ENCODE data around the gene COLGALT1.
A peak's percentile ranks its signal among the peaks of the same experiment; 100 is the strongest.
"Not testable (repeated sequence)": the region's sequence is repeated elsewhere in the genome, so short reads cannot be mapped to it uniquely, and the experiment has no call there.

The COLGALT1 gene

DNA sequence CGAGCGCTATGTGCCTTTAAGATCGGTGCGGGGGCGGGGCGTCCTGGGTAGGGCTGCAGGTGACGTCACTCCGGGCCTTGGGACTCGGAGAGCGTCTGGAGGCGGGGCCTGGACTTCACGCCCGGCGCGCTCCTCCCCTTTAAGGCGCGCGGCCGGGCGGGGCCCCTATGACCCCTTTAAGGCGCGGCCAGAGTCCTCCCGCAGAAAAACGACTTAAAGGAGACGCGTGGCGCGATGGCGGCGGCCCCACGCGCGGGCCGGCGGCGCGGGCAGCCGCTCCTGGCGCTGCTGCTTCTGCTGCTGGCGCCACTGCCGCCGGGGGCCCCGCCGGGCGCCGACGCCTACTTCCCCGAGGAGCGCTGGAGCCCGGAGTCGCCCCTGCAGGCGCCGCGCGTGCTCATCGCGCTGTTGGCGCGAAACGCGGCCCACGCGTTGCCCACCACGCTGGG is at the start of gene COLGALT1:
Gene COLGALT1 (plus strand): TSS at position 170 of the 449 bp plus-strand sequence. CDS start 65 bp downstream, at position 235.
- Histone ChIP-seq H3K4me1 (ENCODE audit: control insufficient read depth in 5 of 5, insufficient read depth in 5 of 5, low read length in 5 of 5) (peaks cover 10 to 66% (median 50%) of the 10 kb centered on the region in 5 donors), H3K27me3 (ENCODE audit: control insufficient read depth in 5 of 5, insufficient read depth in 4 of 5, low read length in 5 of 5) (no peaks in the 10 kb centered on the region), H3K4me3 (ENCODE audit: low read depth in 1 of 5, low read length in 5 of 5) (peak within 1 kb of the TSS; percentile 79 to 96 (median 92)), H3K36me3 (ENCODE audit: control insufficient read depth in 5 of 5, insufficient read depth in 5 of 5, low read length in 5 of 5) (peaks cover 0 to 18% (median 16%) of the 10 kb centered on the region in 5 donors), H3K27ac (ENCODE audit: low read depth, low read length) (peak within 1 kb of the TSS; percentile 84), H3K9me3 (ENCODE audit: control insufficient read depth in 5 of 5, low read length in 5 of 5) (no peaks in the 10 kb centered on the region), H3K9ac (ENCODE audit: low read length in 5 of 5) (peak within 1 kb of the TSS; percentile 66 to 93 (median 88))

DNA sequence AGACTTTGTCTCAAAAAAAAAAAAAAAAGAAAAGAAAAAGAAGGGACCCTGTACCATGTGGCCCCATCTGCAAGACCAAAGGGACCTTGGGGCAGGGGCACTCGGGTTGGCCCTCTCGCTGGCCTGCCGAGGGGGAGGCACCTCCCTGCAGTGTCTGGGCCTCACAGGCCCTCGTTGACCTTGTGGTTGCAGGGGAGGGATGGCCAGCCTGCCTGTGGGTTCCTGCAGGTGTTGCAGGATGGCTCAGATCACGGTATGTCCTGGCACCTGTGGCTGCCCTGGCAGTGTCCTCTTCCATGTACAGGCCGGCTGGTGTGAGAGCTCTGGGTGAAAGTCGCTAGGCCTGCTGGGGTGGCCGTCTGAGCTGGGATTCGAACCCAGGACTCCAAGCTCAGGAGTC is 48.7 kb upstream of the COLGALT1 start:
- Histone ChIP-seq H3K36me3 (ENCODE audit: control insufficient read depth in 5 of 5, insufficient read depth in 5 of 5, low read length in 5 of 5) (peaks cover 0 to 23% (median 17%) of the 10 kb centered on the region in 5 donors), H3K4me1 (ENCODE audit: control insufficient read depth in 5 of 5, insufficient read depth in 5 of 5, low read length in 5 of 5) (peaks cover 0 to 51% (median 32%) of the 10 kb centered on the region in 5 donors), H3K27me3 (ENCODE audit: control insufficient read depth in 5 of 5, insufficient read depth in 4 of 5, low read length in 5 of 5) (no peaks in the 10 kb centered on the region), H3K27ac (ENCODE audit: low read depth, low read length) (no peak overlapping the region), H3K9ac (ENCODE audit: low read length in 5 of 5) (no peak overlapping the region), H3K9me3 (ENCODE audit: control insufficient read depth in 5 of 5, low read length in 5 of 5) (no peaks in the 10 kb centered on the region), H3K4me3 (ENCODE audit: low read depth in 1 of 5, low read length in 5 of 5) (no peak overlapping the region)

DNA sequence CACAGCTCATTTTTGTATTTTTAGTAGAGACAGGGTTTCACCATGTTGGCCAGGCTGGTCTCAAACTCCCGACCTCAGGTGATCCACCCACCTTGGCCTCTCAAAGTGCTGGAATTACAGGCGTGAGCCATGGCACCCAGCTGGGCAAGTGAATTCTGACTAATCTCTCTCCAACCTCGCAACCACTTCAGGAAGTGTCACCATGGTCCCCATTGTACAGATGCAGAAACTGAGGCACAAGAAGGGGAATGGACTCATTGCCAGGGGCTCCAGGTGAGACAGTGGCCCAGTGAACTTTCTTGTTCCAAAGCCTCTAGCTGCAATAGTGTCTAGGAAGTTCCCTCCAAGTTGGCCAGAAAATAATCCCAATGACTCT is 46.9 kb upstream of the COLGALT1 start:
- Histone ChIP-seq H3K27ac (ENCODE audit: low read depth, low read length) (peak overlapping the region; percentile 84), H3K4me1 (ENCODE audit: control insufficient read depth in 5 of 5, insufficient read depth in 5 of 5, low read length in 5 of 5) (peaks cover 0 to 64% (median 38%) of the 10 kb centered on the region in 5 donors), H3K36me3 (ENCODE audit: control insufficient read depth in 5 of 5, insufficient read depth in 5 of 5, low read length in 5 of 5) (peaks cover 0 to 19% (median 17%) of the 10 kb centered on the region in 5 donors)
- not testable (repeated sequence) for H3K27me3 ChIP-seq (ENCODE audit: control insufficient read depth in 5 of 5, insufficient read depth in 4 of 5, low read length in 5 of 5); H3K9me3 ChIP-seq (ENCODE audit: control insufficient read depth in 5 of 5, low read length in 5 of 5); H3K4me3 ChIP-seq (ENCODE audit: low read depth in 1 of 5, low read length in 5 of 5); H3K9ac ChIP-seq (ENCODE audit: low read length in 5 of 5)

DNA sequence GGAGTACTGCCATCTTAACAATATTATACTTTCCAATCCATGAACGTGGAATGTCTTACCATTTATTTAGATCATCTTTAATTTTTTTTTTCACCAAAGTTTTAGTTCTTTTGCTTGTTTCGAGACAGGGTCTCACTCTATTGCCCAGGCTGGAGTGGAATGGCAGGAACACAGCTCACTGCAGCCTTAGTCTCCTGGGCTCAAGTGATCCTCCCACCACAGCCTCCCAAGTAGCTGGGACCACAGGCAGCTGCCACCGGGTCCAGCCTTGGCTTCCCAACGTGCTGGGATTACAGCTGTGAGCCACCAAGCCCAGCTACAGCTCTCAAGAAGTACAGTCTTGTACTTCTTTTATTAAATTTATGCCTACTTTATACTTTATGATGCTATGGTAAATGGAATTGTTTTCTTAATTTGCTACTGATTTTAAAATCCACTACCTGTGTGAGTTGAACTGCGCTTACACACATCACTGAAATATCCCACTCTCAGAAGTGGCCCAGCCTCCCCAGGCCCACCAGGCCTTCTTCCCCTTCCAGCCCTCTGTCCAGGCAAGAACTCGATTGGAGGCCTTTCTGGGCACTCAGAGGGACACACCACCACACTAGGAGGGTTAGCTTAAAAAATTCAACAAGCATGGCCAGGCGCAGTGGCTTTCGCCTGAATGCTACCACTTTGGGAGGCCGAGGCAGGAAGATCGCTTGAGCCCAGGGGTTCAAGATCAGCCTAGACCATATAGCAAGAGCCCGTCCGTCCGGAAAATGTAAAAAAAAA is 45.0 kb upstream of the COLGALT1 start:
- H3K4me1 ChIP-seq (ENCODE audit: control insufficient read depth in 5 of 5, insufficient read depth in 5 of 5, low read length in 5 of 5), result peaks cover 0 to 57% (median 39%) of the 10 kb centered on the region in 5 donors
- no peaks in the 10 kb centered on the region for H3K27me3 ChIP-seq (ENCODE audit: control insufficient read depth in 5 of 5, insufficient read depth in 4 of 5, low read length in 5 of 5)
- H3K9ac ChIP-seq (ENCODE audit: low read length in 5 of 5), result peak overlapping the region; percentile 56 to 99 (median 87)
- H3K4me3 ChIP-seq (ENCODE audit: low read depth in 1 of 5, low read length in 5 of 5), result peak overlapping the region; percentile 69 to 92 (median 82)
- no peaks in the 10 kb centered on the region for H3K9me3 ChIP-seq (ENCODE audit: control insufficient read depth in 5 of 5, low read length in 5 of 5)
- peak overlapping the region; percentile 92 for H3K27ac ChIP-seq (ENCODE audit: low read depth, low read length)
- peaks cover 0 to 12% (median 6%) of the 10 kb centered on the region in 5 donors for H3K36me3 ChIP-seq (ENCODE audit: control insufficient read depth in 5 of 5, insufficient read depth in 5 of 5, low read length in 5 of 5)

DNA sequence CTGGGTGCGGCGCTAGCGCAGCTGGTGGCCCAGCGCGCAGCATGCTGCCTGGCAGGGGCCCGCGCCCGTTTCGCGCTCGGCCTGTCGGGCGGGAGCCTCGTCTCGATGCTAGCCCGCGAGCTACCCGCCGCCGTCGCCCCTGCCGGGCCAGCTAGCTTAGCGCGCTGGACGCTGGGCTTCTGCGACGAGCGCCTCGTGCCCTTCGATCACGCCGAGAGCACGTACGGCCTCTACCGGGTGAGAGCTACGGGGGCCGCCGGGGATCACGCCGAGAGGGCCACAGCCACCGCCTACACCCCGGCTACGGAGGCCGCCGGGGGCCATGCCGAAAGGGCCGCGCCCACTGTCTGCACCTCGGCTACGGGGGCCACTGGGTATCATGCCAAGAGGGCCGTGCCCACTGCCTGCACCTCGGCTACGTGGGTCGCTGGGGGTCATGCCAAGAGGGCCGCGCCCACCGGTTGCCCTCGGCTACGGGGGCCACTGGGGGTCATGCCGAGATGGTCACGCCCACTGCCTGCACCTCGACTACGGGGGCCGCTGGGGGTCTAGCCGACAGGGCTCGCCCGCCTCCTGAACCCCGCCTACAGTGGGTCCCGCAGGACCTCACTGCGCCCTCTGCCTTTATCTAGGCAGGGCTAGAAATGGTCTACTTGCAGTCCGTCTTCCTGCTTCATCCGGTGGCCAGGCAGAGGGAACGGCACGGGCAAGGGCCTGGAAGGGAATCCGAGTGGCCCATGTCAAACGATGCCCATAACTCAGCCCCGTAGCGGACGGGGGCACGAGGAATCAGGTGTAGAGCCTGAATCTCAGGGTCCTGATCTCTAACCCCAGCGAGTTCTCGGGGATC is 43.5 kb upstream of the COLGALT1 start:
- H3K27me3 ChIP-seq (ENCODE audit: control insufficient read depth in 5 of 5, insufficient read depth in 4 of 5, low read length in 5 of 5), result no peaks in the 10 kb centered on the region
- H3K9me3 ChIP-seq (ENCODE audit: control insufficient read depth in 5 of 5, low read length in 5 of 5), result no peaks in the 10 kb centered on the region
- peak overlapping the region; percentile 92 for H3K27ac ChIP-seq (ENCODE audit: low read depth, low read length)
- H3K9ac ChIP-seq (ENCODE audit: low read length in 5 of 5), result peak overlapping the region in 4 of 5 donors; percentile 87 to 99 (median 90)
- H3K4me3 ChIP-seq (ENCODE audit: low read depth in 1 of 5, low read length in 5 of 5), result peak overlapping the region; percentile 69 to 92 (median 78)
- peaks cover 0 to 55% (median 36%) of the 10 kb centered on the region in 5 donors for H3K4me1 ChIP-seq (ENCODE audit: control insufficient read depth in 5 of 5, insufficient read depth in 5 of 5, low read length in 5 of 5)
- peaks cover 0 to 14% (median 7%) of the 10 kb centered on the region in 5 donors for H3K36me3 ChIP-seq (ENCODE audit: control insufficient read depth in 5 of 5, insufficient read depth in 5 of 5, low read length in 5 of 5)

DNA sequence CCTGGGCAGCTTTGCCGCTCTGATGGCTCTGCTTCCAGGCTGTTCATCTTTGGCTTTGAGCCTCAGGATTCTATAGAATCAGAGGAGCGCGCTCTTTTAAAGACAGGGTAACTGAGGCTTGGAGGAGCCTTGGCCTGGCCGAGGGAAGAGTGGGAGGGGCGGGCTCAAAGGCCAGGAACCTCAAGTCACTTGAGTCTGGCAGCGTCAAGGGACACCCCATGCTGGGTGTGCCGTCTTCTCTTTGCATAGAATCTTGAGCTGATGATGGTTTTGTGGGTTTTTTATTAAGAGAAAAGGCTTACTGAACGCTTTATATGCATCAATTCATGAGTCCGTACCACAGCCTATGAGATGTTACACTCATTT is 42.9 kb upstream of the COLGALT1 start:
- Histone ChIP-seq H3K27me3 (ENCODE audit: control insufficient read depth in 5 of 5, insufficient read depth in 4 of 5, low read length in 5 of 5) (no peaks in the 10 kb centered on the region), H3K9me3 (ENCODE audit: control insufficient read depth in 5 of 5, low read length in 5 of 5) (peaks cover 1 to 5% (median 4%) of the 10 kb centered on the region in 5 donors), H3K36me3 (ENCODE audit: control insufficient read depth in 5 of 5, insufficient read depth in 5 of 5, low read length in 5 of 5) (peaks cover 0 to 20% (median 13%) of the 10 kb centered on the region in 5 donors), H3K4me1 (ENCODE audit: control insufficient read depth in 5 of 5, insufficient read depth in 5 of 5, low read length in 5 of 5) (peaks cover 0 to 53% (median 36%) of the 10 kb centered on the region in 5 donors), H3K27ac (ENCODE audit: low read depth, low read length) (peak overlapping the region; percentile 92), H3K4me3 (ENCODE audit: low read depth in 1 of 5, low read length in 5 of 5) (peak overlapping the region; percentile 69 to 92 (median 78)), H3K9ac (ENCODE audit: low read length in 5 of 5) (peak overlapping the region in 4 of 5 donors; percentile 87 to 99 (median 90))

DNA sequence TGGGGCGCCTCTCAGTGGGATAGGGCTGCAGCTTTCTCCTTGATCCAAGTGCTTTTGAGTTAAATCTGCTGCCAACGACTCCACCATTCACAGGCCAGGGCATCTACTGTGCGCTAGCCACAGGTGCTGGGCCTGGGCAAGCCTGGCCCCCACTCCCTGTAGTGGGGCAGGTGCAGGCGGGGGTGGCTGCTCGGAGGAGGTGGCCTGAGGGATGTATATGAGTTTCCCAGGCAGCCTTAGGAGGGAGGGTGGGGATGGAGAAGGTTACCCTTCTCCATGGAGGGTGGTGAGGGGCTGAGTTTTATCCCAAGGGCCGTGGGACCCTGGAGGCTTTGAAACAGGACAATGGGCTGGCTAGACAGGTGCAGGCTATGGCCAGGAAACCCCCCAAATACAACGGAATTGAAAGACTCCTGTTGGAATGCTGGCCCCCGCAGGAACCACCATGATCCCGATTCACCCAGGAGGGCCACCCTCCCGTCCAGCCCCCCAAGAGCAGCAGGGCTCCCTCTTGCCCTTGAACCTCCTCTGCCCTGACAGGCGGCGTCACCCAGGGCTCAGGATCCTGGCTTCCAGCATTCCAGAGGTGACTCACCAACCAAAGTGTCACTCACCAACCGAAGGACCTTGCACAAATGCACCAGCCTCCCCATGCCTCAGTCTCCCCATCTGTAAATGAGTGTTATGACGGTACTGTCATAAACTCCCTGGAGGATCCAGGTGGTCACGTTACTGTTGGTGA is 39.9 kb upstream of the COLGALT1 start:
- Histone ChIP-seq H3K27me3 (ENCODE audit: control insufficient read depth in 5 of 5, insufficient read depth in 4 of 5, low read length in 5 of 5) (no peaks in the 10 kb centered on the region), H3K27ac (ENCODE audit: low read depth, low read length) (no peak overlapping the region), H3K4me1 (ENCODE audit: control insufficient read depth in 5 of 5, insufficient read depth in 5 of 5, low read length in 5 of 5) (peaks cover 0 to 31% (median 20%) of the 10 kb centered on the region in 5 donors), H3K9ac (ENCODE audit: low read length in 5 of 5) (peak overlapping the region in 1 of 5 donors; percentile 13), H3K9me3 (ENCODE audit: control insufficient read depth in 5 of 5, low read length in 5 of 5) (peaks cover 5 to 15% (median 6%) of the 10 kb centered on the region in 5 donors), H3K4me3 (ENCODE audit: low read depth in 1 of 5, low read length in 5 of 5) (no peak overlapping the region), H3K36me3 (ENCODE audit: control insufficient read depth in 5 of 5, insufficient read depth in 5 of 5, low read length in 5 of 5) (peaks cover 0 to 27% (median 18%) of the 10 kb centered on the region in 5 donors)

DNA sequence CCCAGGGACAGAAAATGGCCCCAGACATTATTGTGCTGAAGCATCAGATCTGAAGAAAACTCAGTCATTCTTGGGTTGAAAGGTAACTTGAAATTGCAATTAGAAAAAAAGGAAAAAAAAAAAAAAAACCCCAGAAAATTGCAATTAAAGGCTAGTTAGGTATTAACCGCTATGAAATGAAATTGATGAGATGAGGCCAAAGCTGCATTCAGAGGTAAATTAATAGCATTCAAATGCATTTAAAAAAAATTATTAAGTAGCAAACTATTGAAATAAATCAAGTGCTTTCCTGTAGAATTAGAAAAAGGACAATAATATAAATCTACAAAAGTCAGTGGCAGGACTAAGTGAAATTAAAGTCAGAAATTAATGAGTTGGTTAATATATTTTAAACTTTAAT is 37.6 kb upstream of the COLGALT1 start:
- peaks cover 0 to 35% (median 24%) of the 10 kb centered on the region in 5 donors for H3K36me3 ChIP-seq (ENCODE audit: control insufficient read depth in 5 of 5, insufficient read depth in 5 of 5, low read length in 5 of 5)
- H3K27ac ChIP-seq (ENCODE audit: low read depth, low read length), result no peak overlapping the region

DNA sequence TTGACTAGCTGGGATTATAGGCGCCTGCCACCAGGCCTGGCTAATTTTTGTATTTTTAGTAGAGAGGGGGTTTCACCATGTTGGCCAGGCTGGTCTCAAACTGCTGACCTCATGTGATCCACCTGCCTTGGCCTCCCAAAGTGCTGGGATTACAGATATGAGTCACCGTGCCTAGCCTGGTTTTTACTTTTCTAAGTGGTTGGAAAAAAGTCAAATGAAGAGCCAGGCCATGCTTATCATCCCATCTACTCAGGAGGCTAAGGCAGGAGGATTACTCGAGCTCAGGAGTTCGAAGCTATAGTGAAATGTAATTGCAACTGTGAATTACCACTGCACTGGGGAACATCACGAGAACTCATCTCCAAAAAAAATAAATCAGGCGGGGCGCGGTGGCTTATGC is 36.8 kb upstream of the COLGALT1 start:
- not testable (repeated sequence) for H3K27ac ChIP-seq (ENCODE audit: low read depth, low read length); H3K4me3 ChIP-seq (ENCODE audit: low read depth in 1 of 5, low read length in 5 of 5); H3K9ac ChIP-seq (ENCODE audit: low read length in 5 of 5); H3K27me3 ChIP-seq (ENCODE audit: control insufficient read depth in 5 of 5, insufficient read depth in 4 of 5, low read length in 5 of 5)
- H3K9me3 ChIP-seq (ENCODE audit: control insufficient read depth in 5 of 5, low read length in 5 of 5), result peaks cover 5 to 15% (median 6%) of the 10 kb centered on the region in 5 donors
- H3K36me3 ChIP-seq (ENCODE audit: control insufficient read depth in 5 of 5, insufficient read depth in 5 of 5, low read length in 5 of 5), result peaks cover 0 to 35% (median 24%) of the 10 kb centered on the region in 5 donors
- peaks cover 5 to 22% (median 14%) of the 10 kb centered on the region in 5 donors for H3K4me1 ChIP-seq (ENCODE audit: control insufficient read depth in 5 of 5, insufficient read depth in 5 of 5, low read length in 5 of 5)

More for the DNA sequence above, 37.6 kb upstream of the COLGALT1 start:
- H3K4me1 ChIP-seq (ENCODE audit: control insufficient read depth in 5 of 5, insufficient read depth in 5 of 5, low read length in 5 of 5), result peaks cover 1 to 19% (median 12%) of the 10 kb centered on the region in 5 donors
- H3K9ac ChIP-seq (ENCODE audit: low read length in 5 of 5), result no peak overlapping the region
- peaks cover 5 to 15% (median 6%) of the 10 kb centered on the region in 5 donors for H3K9me3 ChIP-seq (ENCODE audit: control insufficient read depth in 5 of 5, low read length in 5 of 5)
- peak overlapping the region in 2 of 5 donors; percentile 11 to 47 for H3K4me3 ChIP-seq (ENCODE audit: low read depth in 1 of 5, low read length in 5 of 5)
- no peaks in the 10 kb centered on the region for H3K27me3 ChIP-seq (ENCODE audit: control insufficient read depth in 5 of 5, insufficient read depth in 4 of 5, low read length in 5 of 5)
